Measurements from ENCODE around the gene CPNE4. TPM values are rescaled to one million over a fixed set of nuclear protein-coding genes. Genes with fewer than 3 reads are reported as not detected.

CPNE4 gene
- total RNA-seq, 1 donor from 2014 or later, result not detected

GRCh38 chr3:132042681-132043080 is 7.9 kb upstream of the CPNE4 start:
- H3K27ac Mint-ChIP-seq (ENCODE audit: unreplicated experiment), result no peak overlapping the region
- H3K36me3 Mint-ChIP-seq (ENCODE audit: low read depth), result no peaks in the 10 kb centered on the region
- peaks cover 30% of the 10 kb centered on the region for H3K27me3 Mint-ChIP-seq (ENCODE audit: low read depth)
- H3K4me1 Mint-ChIP-seq (ENCODE audit: low read depth), result no peaks in the 10 kb centered on the region
- no peak for TF ChIP-seq CTCF (IDR thresholded peaks at IDR 0.05)
- no peak for DNase-seq (ENCODE audit: low spot score)
- no peak overlapping the region for H3K4me3 Mint-ChIP-seq (ENCODE audit: unreplicated experiment)
- H3K9me3 Mint-ChIP-seq (ENCODE audit: low read depth), result no peaks in the 10 kb centered on the region

- Mint-ChIP-seq H3K36me3 (ENCODE audit: low read depth) (no peaks in the 10 kb centered on the region), H3K27ac (ENCODE audit: unreplicated experiment) (no peak overlapping the region), H3K27me3 (ENCODE audit: low read depth) (peaks cover 62% of the 10 kb centered on the region), H3K4me3 (ENCODE audit: unreplicated experiment) (no peak overlapping the region), H3K4me1 (ENCODE audit: low read depth) (peaks cover 6% of the 10 kb centered on the region), H3K9me3 (ENCODE audit: low read depth) (no peaks in the 10 kb centered on the region)
- no peak for DNase-seq (ENCODE audit: low spot score)
- peak; percentile 87 for TF ChIP-seq CTCF (IDR thresholded peaks at IDR 0.05)
Measured at GRCh38 chr3:132038198-132038825, 3.5 kb upstream of the CPNE4 start.

GRCh38 chr3:132037581-132037980 is 2.8 kb upstream of the CPNE4 start:
- Mint-ChIP-seq H3K4me3 (ENCODE audit: unreplicated experiment) (no peak overlapping the region), H3K36me3 (ENCODE audit: low read depth) (no peaks in the 10 kb centered on the region), H3K4me1 (ENCODE audit: low read depth) (peaks cover 6% of the 10 kb centered on the region), H3K27me3 (ENCODE audit: low read depth) (peaks cover 69% of the 10 kb centered on the region), H3K9me3 (ENCODE audit: low read depth) (no peaks in the 10 kb centered on the region), H3K27ac (ENCODE audit: unreplicated experiment) (no peak overlapping the region)
- TF ChIP-seq CTCF (IDR thresholded peaks at IDR 0.05), result no peak
- DNase-seq (ENCODE audit: low spot score), result no peak

- H3K36me3 Mint-ChIP-seq (ENCODE audit: low read depth), result no peaks in the 10 kb centered on the region
- no peak overlapping the region for H3K4me3 Mint-ChIP-seq (ENCODE audit: unreplicated experiment)
- H3K27me3 Mint-ChIP-seq (ENCODE audit: low read depth), result peaks cover 74% of the 10 kb centered on the region
- H3K27ac Mint-ChIP-seq (ENCODE audit: unreplicated experiment), result no peak overlapping the region
- no peaks in the 10 kb centered on the region for H3K9me3 Mint-ChIP-seq (ENCODE audit: low read depth)
- DNase-seq (ENCODE audit: low spot score), result no peak
- H3K4me1 Mint-ChIP-seq (ENCODE audit: low read depth), result peaks cover 6% of the 10 kb centered on the region
- TF ChIP-seq CTCF (IDR thresholded peaks at IDR 0.05), result no peak
Measured at GRCh38 chr3:132037056-132037455, 2.2 kb upstream of the CPNE4 start.

GRCh38 chr3:132034097-132034485 is 723 bp downstream of the CPNE4 start:
- Mint-ChIP-seq H3K27me3 (ENCODE audit: low read depth) (peaks cover 72% of the 10 kb centered on the region), H3K4me3 (ENCODE audit: unreplicated experiment) (no peak overlapping the region), H3K27ac (ENCODE audit: unreplicated experiment) (no peak overlapping the region), H3K4me1 (ENCODE audit: low read depth) (peaks cover 9% of the 10 kb centered on the region), H3K9me3 (ENCODE audit: low read depth) (no peaks in the 10 kb centered on the region), H3K36me3 (ENCODE audit: low read depth) (no peaks in the 10 kb centered on the region)
- no peak for TF ChIP-seq CTCF (IDR thresholded peaks at IDR 0.05)
- DNase-seq (ENCODE audit: low spot score), result no peak
